Endodermal cell (in vitro differentiated cells): ENCODE measurements around the gene TNFRSF4. TPM values are rescaled to one million over a fixed set of nuclear protein-coding genes. Genes with fewer than 3 reads are reported as not detected.
"Not testable (repeated sequence)": the region's sequence is repeated elsewhere in the genome, so short reads cannot be mapped to it uniquely, and the experiment has no call there.

Experiments
- DNase-seq: peaks from one replicate; pipeline ENCODE4 v3.0.0-alpha.2; 2017
- H3K27ac ChIP-seq: 2 replicates; pipeline ENCODE4 v1.5.1; 2013; ENCODE audit warnings: mild to moderate bottlenecking, low read depth, low read length, moderate library complexity
- H3K27me3 ChIP-seq: 2 replicates; pipeline ENCODE4 v1.6.1; 2013; ENCODE audit warnings: mild to moderate bottlenecking, low read length, moderate library complexity; ENCODE audit not compliant: insufficient read depth, control insufficient read depth, poor library complexity, severe bottlenecking
- H3K36me3 ChIP-seq: 2 replicates; pipeline ENCODE4 v1.7.0; 2013; ENCODE audit warnings: mild to moderate bottlenecking, low read length, moderate library complexity; ENCODE audit not compliant: control insufficient read depth, insufficient read depth
- H3K4me1 ChIP-seq: one replicate; pipeline ENCODE4 v1.7.0; 2013; ENCODE audit warnings: low read length; ENCODE audit not compliant: control insufficient read depth, insufficient read depth
- H3K4me3 ChIP-seq: 2 replicates; pipeline ENCODE4 v1.5.1; 2013; ENCODE audit warnings: mild to moderate bottlenecking, low read length, moderate library complexity
- H3K9ac ChIP-seq: 2 replicates; pipeline ENCODE4 v1.6.1; 2013; ENCODE audit warnings: mild to moderate bottlenecking, low read length, moderate library complexity; ENCODE audit not compliant: poor library complexity, severe bottlenecking; ENCODE audit errors: extremely low read depth
- H3K9me3 ChIP-seq: 2 replicates; pipeline ENCODE4 v1.6.1; 2013; ENCODE audit warnings: mild to moderate bottlenecking, low read length, moderate library complexity; ENCODE audit not compliant: control insufficient read depth
- H3K27ac Mint-ChIP-seq: 2 replicates; pipeline ENCODE4 v1.8.0; 2020; ENCODE audit warnings: mixed read lengths
- H3K27me3 Mint-ChIP-seq: 2 replicates; pipeline ENCODE4 v1.8.0; 2021; ENCODE audit warnings: mild to moderate bottlenecking, mixed read lengths; ENCODE audit not compliant: insufficient read depth
- H3K36me3 Mint-ChIP-seq: 2 replicates; pipeline ENCODE4 v1.8.0; 2020; ENCODE audit warnings: low read depth, mixed read lengths
- H3K4me1 Mint-ChIP-seq: 2 replicates; pipeline ENCODE4 v1.8.0; 2020; ENCODE audit warnings: mixed read lengths
- H3K4me3 Mint-ChIP-seq: 2 replicates; pipeline ENCODE4 v1.8.0; 2020; ENCODE audit warnings: mild to moderate bottlenecking, moderate library complexity, mixed read lengths
- H3K9me3 Mint-ChIP-seq: 2 replicates; pipeline ENCODE4 v1.8.0; 2020; ENCODE audit warnings: mild to moderate bottlenecking, mixed read lengths
- WGBS, 2 experiments: methylation state at CpG; one replicate each; pipeline versions ENCODE4 v1.1.5 to v1.1.7; 2013; ENCODE audit warnings: missing lambda C conversion rate in 2 of 2, mixed read lengths in 1 of 2; ENCODE audit not compliant: insufficient coverage in 1 of 2, insufficient read length in 1 of 2; 5-methylcytosine and 5-hydroxymethylcytosine counted together
- total RNA-seq, 2 donors: library from RNA; stranded (reverse); fragmentation: NEBNext Ultra II Directional in 1 of 2; extraction: Animal tissue kit (Norgen Biotek cat#: 25700) in 1 of 2; gene quantifications; 2 replicates in 1 of 2; 3 replicates in 1 of 2; pipeline ENCODE4 v1.2.1, GENCODE V29; 2021
- TF ChIP-seq, protein P1 (sequence below): fragments of 200-600 bp; sonication (generic); conservative IDR thresholded peaks from 2 replicates; pipeline ENCODE4 v1.5.0; 2021; ENCODE audit warnings: antibody characterized with exemption, mild to moderate bottlenecking

TNFRSF4 gene
- total RNA-seq, 2 donors from 2014 or later, result 0.20 TPM; not detected in 1

- no peak overlapping the region for H3K9ac ChIP-seq
- WGBS, 2 experiments, result 94 to 95% methylated on average over 20 to 32 of the region's 32 CpGs
- H3K27me3 ChIP-seq, result peaks cover 10% of the 10 kb centered on the region
- no peak overlapping the region for H3K27ac Mint-ChIP-seq
- no peak overlapping the region for H3K27ac ChIP-seq
- H3K4me1 Mint-ChIP-seq, result peaks cover 2% of the 10 kb centered on the region
- H3K9me3 Mint-ChIP-seq, result peaks cover 11% of the 10 kb centered on the region
- TF ChIP-seq, protein P1, sequence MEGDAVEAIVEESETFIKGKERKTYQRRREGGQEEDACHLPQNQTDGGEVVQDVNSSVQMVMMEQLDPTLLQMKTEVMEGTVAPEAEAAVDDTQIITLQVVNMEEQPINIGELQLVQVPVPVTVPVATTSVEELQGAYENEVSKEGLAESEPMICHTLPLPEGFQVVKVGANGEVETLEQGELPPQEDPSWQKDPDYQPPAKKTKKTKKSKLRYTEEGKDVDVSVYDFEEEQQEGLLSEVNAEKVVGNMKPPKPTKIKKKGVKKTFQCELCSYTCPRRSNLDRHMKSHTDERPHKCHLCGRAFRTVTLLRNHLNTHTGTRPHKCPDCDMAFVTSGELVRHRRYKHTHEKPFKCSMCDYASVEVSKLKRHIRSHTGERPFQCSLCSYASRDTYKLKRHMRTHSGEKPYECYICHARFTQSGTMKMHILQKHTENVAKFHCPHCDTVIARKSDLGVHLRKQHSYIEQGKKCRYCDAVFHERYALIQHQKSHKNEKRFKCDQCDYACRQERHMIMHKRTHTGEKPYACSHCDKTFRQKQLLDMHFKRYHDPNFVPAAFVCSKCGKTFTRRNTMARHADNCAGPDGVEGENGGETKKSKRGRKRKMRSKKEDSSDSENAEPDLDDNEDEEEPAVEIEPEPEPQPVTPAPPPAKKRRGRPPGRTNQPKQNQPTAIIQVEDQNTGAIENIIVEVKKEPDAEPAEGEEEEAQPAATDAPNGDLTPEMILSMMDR, result no peak
- no peak overlapping the region for H3K4me3 ChIP-seq
- no peaks in the 10 kb centered on the region for H3K4me1 ChIP-seq
- H3K9me3 ChIP-seq, result no peaks in the 10 kb centered on the region
- H3K36me3 Mint-ChIP-seq, result peaks cover 4% of the 10 kb centered on the region
- H3K4me3 Mint-ChIP-seq, result no peak overlapping the region
- peaks cover 14% of the 10 kb centered on the region for H3K27me3 Mint-ChIP-seq
- no peaks in the 10 kb centered on the region for H3K36me3 ChIP-seq
- DNase-seq, result peak; percentile 43
Observed at GRCh38 chr1:1178794-1179331, 35.1 kb downstream of the TNFRSF4 start.

- 92 to 93% methylated on average over 9 to 21 of the region's 21 CpGs for WGBS, 2 experiments
- Mint-ChIP-seq H3K4me3 (no peak overlapping the region), H3K36me3 (peaks cover 4% of the 10 kb centered on the region), H3K27me3 (peaks cover 14% of the 10 kb centered on the region), H3K27ac (no peak overlapping the region), H3K4me1 (peaks cover 2% of the 10 kb centered on the region), H3K9me3 (peaks cover 11% of the 10 kb centered on the region)
- H3K27me3 ChIP-seq, result peaks cover 10% of the 10 kb centered on the region
- no peak overlapping the region for H3K27ac ChIP-seq
- no peaks in the 10 kb centered on the region for H3K36me3 ChIP-seq
- no peak overlapping the region for H3K4me3 ChIP-seq
- no peaks in the 10 kb centered on the region for H3K9me3 ChIP-seq
- TF ChIP-seq, protein P1, result no peak
- peak; percentile 37 for DNase-seq
- no peak overlapping the region for H3K9ac ChIP-seq
- H3K4me1 ChIP-seq, result no peaks in the 10 kb centered on the region
Observed at GRCh38 chr1:1177452-1178206, 36.3 kb downstream of the TNFRSF4 start.

GRCh38 chr1:1176931-1177330 lies 37.0 kb downstream of the TNFRSF4 start:
- Histone ChIP-seq H3K9ac (no peak overlapping the region), H3K27me3 (peaks cover 10% of the 10 kb centered on the region), H3K27ac (no peak overlapping the region), H3K9me3 (no peaks in the 10 kb centered on the region), H3K36me3 (no peaks in the 10 kb centered on the region), H3K4me3 (no peak overlapping the region), H3K4me1 (no peaks in the 10 kb centered on the region)
- peaks cover 14% of the 10 kb centered on the region for H3K27me3 Mint-ChIP-seq
- TF ChIP-seq, protein P1, result no peak
- no peak overlapping the region for H3K27ac Mint-ChIP-seq
- peaks cover 2% of the 10 kb centered on the region for H3K4me1 Mint-ChIP-seq
- WGBS, 2 experiments, result 95 to 100% methylated on average over 3 to 7 of the region's 7 CpGs
- DNase-seq, result no peak
- H3K4me3 Mint-ChIP-seq, result no peak overlapping the region
- peaks cover 11% of the 10 kb centered on the region for H3K9me3 Mint-ChIP-seq
- H3K36me3 Mint-ChIP-seq, result peaks cover 4% of the 10 kb centered on the region

DNA sequence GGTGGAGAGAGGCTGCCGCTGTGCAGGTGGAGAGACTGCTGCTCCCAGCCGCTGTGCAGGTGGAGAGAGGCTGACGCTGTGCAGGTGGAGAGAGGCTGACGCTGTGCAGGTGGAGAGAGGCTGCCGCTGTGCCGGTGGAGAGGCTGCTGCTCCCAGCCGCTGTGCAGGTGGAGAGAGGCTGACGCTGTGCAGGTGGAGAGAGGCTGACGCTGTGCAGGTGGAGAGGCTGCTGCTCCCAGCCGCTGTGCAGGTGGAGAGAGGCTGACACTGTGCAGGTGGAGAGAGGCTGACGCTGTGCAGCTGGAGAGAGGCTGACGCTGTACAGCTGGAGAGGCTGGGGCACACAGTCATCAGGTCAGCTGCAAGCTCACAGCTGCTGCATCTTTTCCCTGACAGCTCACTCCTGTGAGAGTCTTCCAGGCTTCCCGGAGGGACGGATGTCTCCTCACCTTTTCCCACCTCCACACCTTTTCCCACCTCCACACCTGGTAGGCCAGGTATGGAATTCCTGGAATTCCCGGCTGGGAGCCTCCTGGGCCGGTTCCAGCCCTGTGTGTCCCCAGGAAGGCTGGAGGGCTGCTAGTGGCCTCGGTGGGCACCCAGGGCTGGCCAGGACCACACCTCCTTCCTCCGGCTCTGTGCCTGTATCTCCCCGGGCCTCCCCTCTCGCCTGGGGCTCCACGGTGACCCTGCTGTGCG lies 37.7 kb downstream of the TNFRSF4 start:
- H3K4me3 ChIP-seq, H3K4me1 ChIP-seq, H3K4me1 Mint-ChIP-seq, H3K36me3 ChIP-seq, H3K4me3 Mint-ChIP-seq, H3K27ac Mint-ChIP-seq, H3K27ac ChIP-seq, H3K9ac ChIP-seq, H3K36me3 Mint-ChIP-seq, H3K9me3 ChIP-seq: not testable (repeated sequence)
- H3K9me3 Mint-ChIP-seq, result peaks cover 11% of the 10 kb centered on the region
- DNase-seq, result peak; percentile 92
- peaks cover 10% of the 10 kb centered on the region for H3K27me3 ChIP-seq
- WGBS, 2 experiments, result 66 to 79% methylated on average over 7 to 22 of the region's 22 CpGs
- peaks cover 14% of the 10 kb centered on the region for H3K27me3 Mint-ChIP-seq
